ENCODE data around the gene DACH1. TPM values are rescaled to one million over a fixed set of nuclear protein-coding genes. Genes with fewer than 3 reads are reported as not detected.

DACH1 gene
- total RNA-seq, 4 donors from 2014 or later = 0.98 to 1.6 (median 1.0) TPM

DNA sequence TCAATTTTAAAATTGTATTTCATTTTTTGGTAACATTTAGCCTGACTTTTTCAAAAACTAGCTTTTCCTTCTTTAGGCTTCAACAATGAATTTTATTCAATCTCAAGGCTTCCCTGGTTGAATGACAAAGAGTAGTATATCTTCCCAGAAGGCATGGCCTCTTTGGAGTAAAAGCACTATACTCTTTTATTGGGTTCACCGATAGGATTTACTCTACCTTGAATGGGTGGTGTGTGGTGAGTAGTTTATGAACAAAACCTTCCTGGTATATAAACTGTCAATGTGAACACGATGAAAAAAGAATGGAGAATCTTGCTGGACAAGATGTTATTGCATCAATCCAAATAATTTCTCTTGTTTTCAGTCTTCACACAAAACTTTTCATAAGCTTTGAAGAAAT is 167.7 kb downstream of the DACH1 start:
- Histone ChIP-seq H3K27me3 (no peaks in the 10 kb centered on the region), H3K9me3 (no peaks in the 10 kb centered on the region), H3K27ac (no peak overlapping the region), H3K36me3 (no peaks in the 10 kb centered on the region), H3K4me3 (no peak overlapping the region), H3K4me1 (no peaks in the 10 kb centered on the region)
- TF ChIP-seq, protein P1, sequence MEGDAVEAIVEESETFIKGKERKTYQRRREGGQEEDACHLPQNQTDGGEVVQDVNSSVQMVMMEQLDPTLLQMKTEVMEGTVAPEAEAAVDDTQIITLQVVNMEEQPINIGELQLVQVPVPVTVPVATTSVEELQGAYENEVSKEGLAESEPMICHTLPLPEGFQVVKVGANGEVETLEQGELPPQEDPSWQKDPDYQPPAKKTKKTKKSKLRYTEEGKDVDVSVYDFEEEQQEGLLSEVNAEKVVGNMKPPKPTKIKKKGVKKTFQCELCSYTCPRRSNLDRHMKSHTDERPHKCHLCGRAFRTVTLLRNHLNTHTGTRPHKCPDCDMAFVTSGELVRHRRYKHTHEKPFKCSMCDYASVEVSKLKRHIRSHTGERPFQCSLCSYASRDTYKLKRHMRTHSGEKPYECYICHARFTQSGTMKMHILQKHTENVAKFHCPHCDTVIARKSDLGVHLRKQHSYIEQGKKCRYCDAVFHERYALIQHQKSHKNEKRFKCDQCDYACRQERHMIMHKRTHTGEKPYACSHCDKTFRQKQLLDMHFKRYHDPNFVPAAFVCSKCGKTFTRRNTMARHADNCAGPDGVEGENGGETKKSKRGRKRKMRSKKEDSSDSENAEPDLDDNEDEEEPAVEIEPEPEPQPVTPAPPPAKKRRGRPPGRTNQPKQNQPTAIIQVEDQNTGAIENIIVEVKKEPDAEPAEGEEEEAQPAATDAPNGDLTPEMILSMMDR (IDR thresholded peaks at IDR 0.05 in 4 of 5, conservative IDR thresholded peaks at IDR 0.05 in 1 of 5) = no peak
- TF ChIP-seq POLR2A (IDR thresholded peaks at IDR 0.05) = no peak
- in situ Hi-C loops (cut with MboI; ENCODE audit: low sequenced_read_pairs in 4 of 4) = no loop called here
- ATAC-seq = no peak
- intact Hi-C loops (cut with DNase I; ENCODE audit: low total_unique reads) = no loop called here
- DNase-seq = no peak

DNA sequence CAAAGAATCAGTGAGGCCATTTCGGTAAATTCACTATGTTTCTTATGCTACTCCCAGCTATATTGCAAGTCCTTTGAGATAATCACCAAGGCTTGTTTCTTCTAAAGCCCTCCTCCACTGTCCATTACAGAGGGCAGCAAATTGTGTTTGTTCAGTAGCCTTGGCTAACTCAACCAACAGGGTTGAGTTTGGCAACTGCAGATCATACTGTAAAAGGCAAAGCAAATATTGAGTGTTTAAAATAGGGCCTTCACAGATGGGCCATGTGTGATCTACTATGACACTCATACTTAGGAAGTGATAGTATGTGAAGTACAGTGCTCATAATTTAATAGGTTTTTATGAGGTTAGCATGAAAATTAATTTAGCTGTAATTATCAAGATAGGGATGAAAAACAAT is 171.3 kb downstream of the DACH1 start:
- no peak for ATAC-seq
- H3K27me3 ChIP-seq = no peaks in the 10 kb centered on the region
- no peak for DNase-seq
- no peaks in the 10 kb centered on the region for H3K36me3 ChIP-seq
- no peaks in the 10 kb centered on the region for H3K4me1 ChIP-seq
- intact Hi-C loops (cut with DNase I; ENCODE audit: low total_unique reads) (no loop called here), in situ Hi-C loops (cut with MboI; ENCODE audit: low sequenced_read_pairs in 4 of 4) (no loop called here)
- H3K9me3 ChIP-seq = no peaks in the 10 kb centered on the region
- no peak for TF ChIP-seq POLR2A (IDR thresholded peaks at IDR 0.05)
- H3K27ac ChIP-seq = no peak overlapping the region
- no peak overlapping the region for H3K4me3 ChIP-seq

DNA sequence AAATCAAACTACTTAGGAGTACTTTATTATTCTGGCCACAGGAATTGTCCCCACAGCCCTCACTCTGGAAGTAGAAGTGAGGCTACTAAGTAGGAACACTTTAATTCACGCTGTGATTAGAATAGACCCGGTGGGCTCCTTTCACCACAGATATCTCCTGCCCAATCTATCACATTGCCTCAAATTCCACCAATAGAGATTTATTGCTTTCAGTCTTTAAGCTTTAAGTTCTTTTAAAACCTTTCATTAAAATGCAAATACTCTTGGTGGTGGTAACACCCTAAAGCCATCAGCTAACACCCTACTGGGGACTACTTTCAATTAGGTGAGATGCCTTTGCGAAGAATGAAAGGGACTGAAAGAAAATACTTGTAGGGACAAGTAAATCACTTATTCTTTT is 181.9 kb downstream of the DACH1 start:
- no peak overlapping the region for H3K4me3 ChIP-seq
- ATAC-seq (no peak), DNase-seq (no peak)
- H3K9me3 ChIP-seq = no peaks in the 10 kb centered on the region
- TF ChIP-seq, protein P1 (IDR thresholded peaks at IDR 0.05 in 4 of 5, conservative IDR thresholded peaks at IDR 0.05 in 1 of 5) = no peak
- TF ChIP-seq POLR2A (IDR thresholded peaks at IDR 0.05) = no peak
- no peak overlapping the region for H3K27ac ChIP-seq
- H3K36me3 ChIP-seq = no peaks in the 10 kb centered on the region
- intact Hi-C loops (cut with DNase I; ENCODE audit: low total_unique reads) = no loop called here
- H3K4me1 ChIP-seq = no peaks in the 10 kb centered on the region
- no peaks in the 10 kb centered on the region for H3K27me3 ChIP-seq
- in situ Hi-C loops (cut with MboI; ENCODE audit: low sequenced_read_pairs in 4 of 4) = no loop called here

DNA sequence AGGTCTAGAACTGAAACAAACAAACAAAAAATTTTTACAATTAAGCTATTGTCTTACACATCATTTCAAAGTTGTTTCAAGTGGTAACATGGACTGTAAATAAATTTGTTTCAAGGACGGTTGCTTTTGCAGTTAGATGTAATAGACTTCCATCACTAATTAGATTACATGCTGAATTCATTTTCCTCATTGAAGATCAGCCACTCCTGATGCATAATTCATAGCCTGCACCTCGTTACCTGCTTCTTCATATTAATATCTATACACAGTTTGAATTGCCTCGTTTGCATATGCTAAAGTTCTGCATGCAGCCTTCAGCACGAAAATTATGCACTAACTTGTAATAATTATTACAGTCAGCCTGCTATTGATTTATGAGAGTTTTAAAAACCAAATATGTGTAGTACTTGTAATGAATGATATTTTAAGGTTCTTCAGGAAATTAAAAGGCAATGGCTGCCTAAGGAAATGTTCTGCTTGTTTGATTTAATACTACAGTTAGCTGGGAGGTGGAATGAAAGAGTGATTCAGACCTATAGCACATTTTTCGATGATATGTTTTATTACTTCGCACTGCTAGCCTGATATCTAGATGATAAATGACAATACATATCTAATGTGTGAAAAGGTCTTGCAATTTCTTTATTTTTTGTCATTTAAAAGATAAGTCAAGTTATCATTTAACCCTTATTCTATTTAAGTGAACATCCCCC is 184.9 kb downstream of the DACH1 start:
- Histone ChIP-seq H3K9me3 (no peaks in the 10 kb centered on the region), H3K27ac (no peak overlapping the region), H3K36me3 (no peaks in the 10 kb centered on the region), H3K4me3 (no peak overlapping the region), H3K27me3 (no peaks in the 10 kb centered on the region), H3K4me1 (no peaks in the 10 kb centered on the region)
- in situ Hi-C loops (cut with MboI; ENCODE audit: low sequenced_read_pairs in 4 of 4) (no loop called here), intact Hi-C loops (cut with DNase I; ENCODE audit: low total_unique reads) (no loop called here)
- DNase-seq = no peak
- no peak for TF ChIP-seq POLR2A (IDR thresholded peaks at IDR 0.05)
- TF ChIP-seq, protein P1 (IDR thresholded peaks at IDR 0.05 in 4 of 5, conservative IDR thresholded peaks at IDR 0.05 in 1 of 5) = no peak
- ATAC-seq = no peak

DNA sequence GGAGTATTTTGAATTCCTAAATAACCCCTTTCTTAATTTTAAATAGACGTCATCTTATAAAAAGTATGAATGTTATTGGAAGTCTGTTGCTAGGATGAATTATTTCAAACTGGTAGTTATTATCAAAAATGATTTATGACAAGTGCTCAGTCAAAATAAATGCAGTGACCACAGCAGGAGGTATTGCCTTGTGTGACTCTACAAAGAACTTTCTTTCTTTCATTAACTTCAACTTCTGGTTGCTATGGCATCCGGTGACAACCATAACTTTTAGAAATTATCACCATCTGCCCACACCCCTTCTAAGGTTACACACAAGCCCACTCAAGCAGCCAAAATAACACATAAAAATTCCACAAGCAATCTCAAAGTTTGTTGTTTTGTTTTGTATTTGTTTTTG is 189.9 kb downstream of the DACH1 start:
- Histone ChIP-seq H3K36me3 (no peaks in the 10 kb centered on the region), H3K9me3 (no peaks in the 10 kb centered on the region), H3K4me3 (no peak overlapping the region), H3K27me3 (no peaks in the 10 kb centered on the region), H3K4me1 (no peaks in the 10 kb centered on the region), H3K27ac (no peak overlapping the region)
- in situ Hi-C loops (cut with MboI; ENCODE audit: low sequenced_read_pairs in 4 of 4) = no loop called here
- TF ChIP-seq, protein P1 (IDR thresholded peaks at IDR 0.05 in 4 of 5, conservative IDR thresholded peaks at IDR 0.05 in 1 of 5) = no peak
- intact Hi-C loops (cut with DNase I; ENCODE audit: low total_unique reads) = no loop called here
- DNase-seq (no peak), ATAC-seq (no peak)
